Erythroblast (primary cell): ENCODE results near the gene ILF3.

ENCODE experiments used
- GATA1 ChIP-seq: IDR thresholded peaks from 2 replicates; pipeline ENCODE4 v1.6.1; 2011; ENCODE audit warnings: low read depth, mild to moderate bottlenecking, control low read depth, low read length, moderate library complexity
- POLR2A ChIP-seq: IDR thresholded peaks from 2 replicates; pipeline ENCODE4 v1.6.1; 2011; ENCODE audit warnings: mild to moderate bottlenecking, low read length

DNA sequence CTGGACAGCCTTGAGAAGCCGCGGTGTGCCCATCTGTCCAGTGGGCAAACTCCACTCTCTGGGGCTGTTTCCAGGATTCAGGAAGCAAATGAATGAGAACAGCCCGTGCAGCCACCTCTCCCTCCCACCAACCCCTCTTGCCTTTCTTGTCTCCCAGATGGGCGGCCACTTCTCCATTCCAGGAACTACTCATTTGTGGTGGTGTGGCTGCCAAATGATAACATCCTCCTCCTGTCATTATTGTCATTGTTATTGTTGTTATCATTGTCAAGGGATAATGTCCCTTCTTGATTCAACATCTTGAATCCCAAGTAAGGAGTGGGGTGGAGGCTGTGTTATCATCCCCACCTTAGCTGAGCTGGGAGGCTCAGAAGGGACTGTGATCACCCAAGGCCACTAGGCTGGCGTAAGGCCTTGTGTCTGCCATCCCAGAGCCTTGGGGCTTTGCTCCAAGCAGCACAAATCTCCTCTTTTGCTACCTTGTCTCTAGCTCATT is 65.4 kb downstream of the ILF3 start:
- TF ChIP-seq POLR2A (no peak), GATA1 (no peak)
